ENCODE measurements around the gene ANLN. TPM values are rescaled to one million over a fixed set of nuclear protein-coding genes. Genes with fewer than 3 reads are reported as not detected.
A peak's percentile ranks its signal among the peaks of the same experiment; 100 is the strongest.

Gene ANLN
- total and polyA plus RNA-seq, 2 donors (not counting 3 experiments of a cell fraction or from before 2014, with no cell fraction given): 28.5 to 119 TPM

- FAIRE-seq (no peak), DNase-seq (ENCODE audit: low read depth, low spot score) (peak; percentile 6)
- CTCF ChIA-PET: interaction anchor here (0.8 to 8.3 kb wide), 7 partner anchors 49 to 714 kb away, joined by 5 to 182 read pairs (median 6); no protein-coding TSS in a partner anchor
- POLR2A ChIA-PET: no interaction called here
- Histone ChIP-seq H3K36me3 (ENCODE audit: control insufficient read depth in 2 of 2, extremely low read depth in 1 of 2, insufficient read depth in 2 of 2, low read length in 2 of 2) (no peaks in the 10 kb centered on the region), H3K4me3 (replicated peaks in 1 of 3; ENCODE audit: insufficient read depth in 1 of 3, low read depth in 1 of 3, low read length in 3 of 3) (no peak overlapping the region), H4K20me1 (replicated peaks; ENCODE audit: control insufficient read depth, extremely low read depth, insufficient read depth, low read length) (no peaks in the 10 kb centered on the region), H3K27me3 (ENCODE audit: control insufficient read depth in 2 of 2, insufficient read depth in 2 of 2, low read length in 2 of 2) (peaks cover 8 to 23% of the 10 kb centered on the region in 2 experiments), H3K4me1 (ENCODE audit: control insufficient read depth, extremely low read depth, insufficient read depth, low read length) (no peaks in the 10 kb centered on the region), H3K9me3 (replicated peaks; ENCODE audit: control insufficient read depth, insufficient read depth, low read length) (no peaks in the 10 kb centered on the region), H3K79me2 (ENCODE audit: control insufficient read depth, insufficient read depth, low read length) (no peaks in the 10 kb centered on the region), H3K27ac (ENCODE audit: insufficient read depth, low read depth, low read length) (no peak overlapping the region), H3K9me1 (replicated peaks; ENCODE audit: control insufficient read depth, extremely low read depth, insufficient read depth, low read length) (no peaks in the 10 kb centered on the region), H3K9ac (replicated peaks; ENCODE audit: extremely low read depth, insufficient read depth, low read length) (no peak overlapping the region), H2AFZ (ENCODE audit: low read depth, low read length) (no peak overlapping the region), H3K4me2 (ENCODE audit: insufficient read depth, low read length) (no peak overlapping the region)
- dilution Hi-C loops (cut with MboI; ENCODE audit: extremely low pct_ligation_motif_present, low sequenced_read_pairs): no loop called here
- BruUV-seq (replicated peaks): no TSS peak
- no peak for TF ChIP-seq GATA2 (IDR thresholded peaks at IDR 0.05; ENCODE audit: insufficient read depth, insufficient read length, low read depth, low read length)
- TF ChIP-seq MAX (IDR thresholded peaks at IDR 0.05; ENCODE audit: insufficient read depth, insufficient read length): no peak
- no peak for TF ChIP-seq POLR2A (IDR thresholded peaks at IDR 0.05; ENCODE audit: low read depth, low read length)
- no peak for TF ChIP-seq FOS (IDR thresholded peaks at IDR 0.05; ENCODE audit: borderline replicate concordance, insufficient read depth, low read length)
- TF ChIP-seq JUN (IDR thresholded peaks at IDR 0.05; ENCODE audit: borderline replicate concordance, insufficient read depth, insufficient read length, low read depth): no peak
- TF ChIP-seq EZH2 (IDR thresholded peaks at IDR 0.05; ENCODE audit: borderline replicate concordance, low read depth, low read length, severe bottlenecking): no peak
- TF ChIP-seq POLR2AphosphoS5 (IDR thresholded peaks at IDR 0.05; ENCODE audit: insufficient read depth, low read depth, low read length): no peak
- no peak for TF ChIP-seq CTCF (IDR thresholded peaks at IDR 0.05; ENCODE audit: extremely low read depth in 1 of 2, insufficient read depth in 1 of 2, low read depth in 1 of 2, low read length in 2 of 2)
- TF ChIP-seq MYC (IDR thresholded peaks at IDR 0.05; ENCODE audit: low read depth, low read length): no peak
- intact Hi-C loops (cut with micrococcal nuclease): no loop called here
Measured at GRCh38 chr7:36490419-36490830, 100.8 kb downstream of the ANLN start.

Measured in endothelial cell of umbilical vein (primary cell).